ENCODE data around the gene FHIT.

- TF ChIP-seq CTCF (IDR thresholded peaks at IDR 0.05) (no peak), EZH2phosphoT487 (IDR thresholded peaks at IDR 0.05) (no peak), EZH2 (IDR thresholded peaks at IDR 0.05) (no peak)
Measured at GRCh38 chr3:60579734-60580133, 671.5 kb downstream of the FHIT start.

Data from neural progenitor cell (in vitro differentiated cells).